ENCODE measurements around the gene KCNN1.

GRCh38 chr19:18027151-18027550 lies 60.2 kb downstream of the KCNN1 start:
- TF ChIP-seq POLR2A (IDR thresholded peaks at IDR 0.05) (no peak), CTCF (IDR thresholded peaks at IDR 0.05) (no peak)

All from thyroid gland (tissue), 4 donors.